K562 (cell line): ENCODE data around the gene CSF1. TPM values are rescaled to one million over a fixed set of nuclear protein-coding genes. Genes with fewer than 3 reads are reported as not detected.
A peak's percentile ranks its signal among the peaks of the same experiment; 100 is the strongest.

Experiments
- ATAC-seq: fragments of 200-7000 bp; cut with Tn5 transposase; 3 replicates; pipeline ENCODE4 v1.9.1; 2020; ENCODE audit warnings: moderate library complexity
- BruUV-seq: library from RNA; stranded (reverse); fragments of 400-500 nt; replicated peaks from 2 replicates; lab custom pipeline; 2021; lab: Mats Ljungman, UMichigan
- CTCF ChIA-PET: fragments of 300-600 bp; formaldehyde crosslinking; extraction: SDS; loops from one replicate; lab custom pipeline; 2021; ENCODE audit warnings: low intra/inter-chr PET ratio; lab: Yijun Ruan, JAX
- POLR2A ChIA-PET: fragments of 300-600, 350-650 bp; sonication (Branson Sonifier 250); formaldehyde crosslinking; extraction: SDS; loops from one replicate; lab custom pipeline; 2021; ENCODE audit warnings: antibody characterized with exemption, inconsistent platforms; lab: Yijun Ruan, JAX
- DNase-seq, 4 experiments: peaks; one replicate each; pipeline versions ENCODE4 v3.0.0 to v3.0.0-alpha.2; 2011 to 2018; ENCODE audit warnings: low spot score in 3 of 4, mixed read lengths in 3 of 4; ENCODE audit errors: extremely low read depth in 1 of 4
- FAIRE-seq: peaks from 2 replicates; lab custom pipeline; 2011; peaks lifted over from hg19 to GRCh38; lab: Jason Lieb, UNC
- H2AFZ ChIP-seq: 2 replicates; pipeline ENCODE4 v1.6.0; 2011; ENCODE audit warnings: low read depth, low read length, control low read depth, inconsistent platforms
- H3K27ac ChIP-seq: fragments of 200-600 bp; 3 replicates; pipeline ENCODE4 v1.8.0; 2011; ENCODE audit warnings: low read depth, mild to moderate bottlenecking, control low read depth, inconsistent platforms, low read length, moderate library complexity, mixed read lengths; ENCODE audit errors: extremely low read depth
- H3K27me3 ChIP-seq, 2 experiments: fragments of 300-600 bp in 1 of 2; 2 replicates in 1 of 2; 3 replicates in 1 of 2; pipeline versions ENCODE4 v1.6.0 to v1.8.0; 2011; ENCODE audit warnings: inconsistent platforms in 2 of 2, low read length in 2 of 2, mild to moderate bottlenecking in 1 of 2, mixed read lengths in 1 of 2, moderate library complexity in 1 of 2; ENCODE audit not compliant: control insufficient read depth in 2 of 2, insufficient read depth in 2 of 2
- H3K36me3 ChIP-seq: fragments of 300-600 bp; 3 replicates; pipeline ENCODE4 v1.8.0; 2011; ENCODE audit warnings: mild to moderate bottlenecking, low read length, inconsistent platforms; ENCODE audit not compliant: control insufficient read depth, insufficient read depth
- H3K4me1 ChIP-seq, 2 experiments: fragments of 200-600 bp in 1 of 2; replicated peaks in 1 of 2; 2 replicates in 1 of 2; 3 replicates in 1 of 2; pipeline versions ENCODE4 v1.5.1 to v1.8.0; 2011; ENCODE audit warnings: inconsistent platforms in 2 of 2, low read length in 2 of 2, mild to moderate bottlenecking in 1 of 2, mixed read lengths in 1 of 2, moderate library complexity in 1 of 2; ENCODE audit not compliant: control insufficient read depth in 2 of 2, insufficient read depth in 2 of 2
- H3K4me2 ChIP-seq: 2 replicates; pipeline ENCODE4 v1.6.1; 2011; ENCODE audit warnings: low read length, control low read depth, inconsistent platforms, mixed read lengths; ENCODE audit not compliant: insufficient read depth
- H3K4me3 ChIP-seq: fragments of 200-600 bp; sonication (generic), shearing (Covaris generic); 2 replicates; pipeline ENCODE4 v1.5.1; 2016; ENCODE audit warnings: control low read depth, inconsistent platforms
- H3K79me2 ChIP-seq: fragments of 200-600 bp; 3 replicates; pipeline ENCODE4 v1.8.0; 2011; ENCODE audit warnings: low read length, inconsistent platforms; ENCODE audit not compliant: control insufficient read depth, insufficient read depth
- H3K9ac ChIP-seq, 2 experiments: 2 replicates each; pipeline versions ENCODE4 v1.6.0 to v1.6.1; 2011; ENCODE audit warnings: low read depth in 2 of 2, low read length in 2 of 2, control low read depth in 1 of 2, inconsistent platforms in 1 of 2, mild to moderate bottlenecking in 1 of 2, mixed read lengths in 1 of 2; ENCODE audit not compliant: insufficient read depth in 1 of 2
- H3K9me1 ChIP-seq: one replicate; pipeline ENCODE4 v1.6.0; 2011; ENCODE audit warnings: inconsistent platforms, mild to moderate bottlenecking, low read length, moderate library complexity; ENCODE audit not compliant: control insufficient read depth, insufficient read depth
- H3K9me3 ChIP-seq: replicated peaks from 2 replicates; pipeline ENCODE4 v1.5.1; 2011; ENCODE audit warnings: low read depth, low read length, inconsistent platforms; ENCODE audit not compliant: control insufficient read depth, insufficient read depth
- H4K20me1 ChIP-seq: replicated peaks from 2 replicates; pipeline ENCODE4 v1.6.1; 2011; ENCODE audit warnings: low read length, inconsistent platforms, mixed read lengths; ENCODE audit not compliant: control insufficient read depth, insufficient read depth
- DACH1 ChIP-seq: fragments of 450-650 bp; IDR thresholded peaks from 2 replicates; pipeline ENCODE4 v1.6.1; 2018; ENCODE audit not compliant: partially characterized antibody
- MAFG ChIP-seq: fragments of 450-650 bp; conservative IDR thresholded peaks from 2 replicates; pipeline ENCODE4 v1.6.1; 2016; ENCODE audit warnings: missing genetic modification characterization, missing compliant biosample characterization
- MECOM ChIP-seq: fragments of 250-450 bp; sonication (Bioruptor Pico); IDR thresholded peaks from 2 replicates; pipeline ENCODE4 v1.8.0; 2022; ENCODE audit warnings: inconsistent platforms
- NFIC ChIP-seq: fragments of 450-650 bp; IDR thresholded peaks from 2 replicates; pipeline ENCODE4 v1.6.1; 2017; ENCODE audit warnings: mild to moderate bottlenecking, inconsistent platforms
- PHB ChIP-seq: fragments of 250-450 bp; sonication (Bioruptor Pico); IDR thresholded peaks from 2 replicates; pipeline ENCODE4 v1.5.0; 2021
- SMARCB1 ChIP-seq: IDR thresholded peaks from 2 replicates; pipeline ENCODE4 v1.6.1; 2011; ENCODE audit warnings: improper control_type of control experiment, low read depth; ENCODE audit not compliant: insufficient read length
- TCF3 ChIP-seq: sonication (generic); formaldehyde crosslinking; IDR thresholded peaks from 2 replicates; pipeline ENCODE4 v1.4.0; 2020; ENCODE audit warnings: mild to moderate bottlenecking, missing genetic modification reagents
- ZKSCAN1 ChIP-seq: fragments of 150-350 bp; IDR thresholded peaks from 2 replicates; pipeline ENCODE4 v1.6.1; 2016; ENCODE audit warnings: low read depth, low read length
- WGBS: fragments of 100-300 bp; shearing (Covaris generic); methylation state at CpG from one replicate; pipeline ENCODE4 v1.1.6; 2016; ENCODE audit warnings: low coverage, mixed read lengths; ENCODE audit not compliant: insufficient coverage; ENCODE audit errors: missing lambda C conversion rate; 5-methylcytosine and 5-hydroxymethylcytosine counted together
- in situ Hi-C: fragments of 300-500 bp; cut with MboI; formaldehyde crosslinking; loops from 4 replicates; pipeline ENCODE4 v1.15.0; 2018; ENCODE audit warnings: inconsistent platforms, mixed read lengths
- intact Hi-C: fragments of 100-400 bp; cut with micrococcal nuclease; formaldehyde crosslinking; loops from 2 replicates; pipeline ENCODE4 v1.14.2; 2022
- polyA plus RNA-seq, 8 experiments: library from polyadenylated mRNA; depleted of rRNA in 4 of 8; stranded (reverse) in 5 of 8; unstranded in 3 of 8; fragments of >200 nt; fragmentation: Nextera tagmentation in 2 of 8; fragmentation: Illumina TruSeq in 1 of 8; extraction: Ambion mirVana in 2 of 8; extraction: Trizol in 1 of 8; gene quantifications; 2 replicates each; pipeline versions ENCODE4 v1.2.1 to v1.2.3, GENCODE V29; 2011 to 2014; ENCODE audit warnings: inconsistent platforms in 1 of 8, missing spikeins in 1 of 8
- total RNA-seq, 7 experiments: library from RNA; depleted of rRNA in 6 of 7; stranded (reverse); fragments of >200 nt in 6 of 7; fragmentation: Illumina TruSeq in 2 of 7; extraction: Trizol in 2 of 7; gene quantifications; 2 replicates each; pipeline versions ENCODE4 v1.2.1 to v1.2.3, GENCODE V29; 2011 to 2021; ENCODE audit warnings: low replicate concordance in 1 of 7

The CSF1 gene
- total and polyA plus RNA-seq, 9 of the 15 experiments (the other 6 are each of a cell fraction or from before 2014, with no cell fraction given), result 0.18 to 11.8 (median 2.8) TPM

DNA sequence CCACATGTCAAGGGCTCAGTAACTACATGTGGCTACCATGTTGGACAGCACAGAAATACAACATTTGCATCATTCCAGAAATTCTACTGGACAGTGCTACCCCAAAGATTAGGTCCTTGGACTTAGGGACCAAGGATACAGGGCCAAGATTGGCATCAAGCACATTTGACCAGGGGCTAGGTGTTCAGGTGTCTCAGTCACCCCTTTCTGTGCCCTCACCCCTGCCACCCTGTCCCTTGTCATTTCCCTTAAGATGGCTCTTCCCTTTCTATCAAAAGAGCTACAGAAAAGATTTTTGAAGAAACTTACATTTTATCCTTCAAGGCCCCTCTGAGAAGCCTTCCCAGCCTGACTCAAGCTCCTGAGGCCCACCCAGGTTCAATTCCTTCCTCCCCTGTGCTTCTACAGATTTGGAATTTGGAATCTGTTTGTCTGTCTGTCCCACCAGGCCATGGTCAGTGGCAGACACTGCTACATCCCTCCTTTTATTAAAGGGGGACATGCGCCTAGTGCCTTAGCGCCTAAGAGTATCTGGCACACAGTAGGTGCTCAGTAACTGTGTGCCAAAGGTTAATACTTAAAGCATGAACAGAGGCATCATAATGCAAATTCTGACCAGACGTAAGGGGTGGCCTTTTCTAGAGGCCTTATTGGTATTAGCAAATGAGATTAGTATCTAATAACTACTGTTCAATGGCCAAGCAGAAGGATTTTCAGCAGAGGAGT, 21.4 kb downstream of the CSF1 start:
- FAIRE-seq (peak; percentile 15), ATAC-seq (no peak)
- ChIA-PET POLR2A (interaction anchor here (0.6 to 1.4 kb wide), 6 partner anchors 10 to 54 kb away, joined by 3 to 6 read pairs (median 3); partner anchors contain the start of gene AHCYL1), CTCF (interaction anchor here (1.1 to 1.8 kb wide), 2 partner anchors 141 to 155 kb away, joined by 3 to 6 read pairs; no protein-coding TSS in a partner anchor)
- H3K4me1 ChIP-seq, result peaks cover 15 to 24% of the 10 kb centered on the region in 2 experiments; a peak in 4 of 5 replicates
- H3K4me3 ChIP-seq, result no peak overlapping the region
- H3K9ac ChIP-seq, result no peak overlapping the region; a peak in 1 of 4 replicates
- H2AFZ ChIP-seq, result no peak overlapping the region
- intact Hi-C loops, result loop anchor here (5.0 kb wide), 1 partner anchor 50 kb away; the partner anchor contains the start of gene AHCYL1
- no peaks in the 10 kb centered on the region for H3K9me3 ChIP-seq
- no peaks in the 10 kb centered on the region for H3K27me3 ChIP-seq
- H3K27ac ChIP-seq, result no peak overlapping the region
- peak; percentile 1 for TF ChIP-seq SMARCB1
- no peak for TF ChIP-seq MAFG (tag)
- TF ChIP-seq PHB, result no peak
- no peak for TF ChIP-seq MECOM
- TF ChIP-seq ZKSCAN1, result peak; percentile 83
- TF ChIP-seq NFIC, result no peak
- peak; percentile 60 for TF ChIP-seq DACH1
- TF ChIP-seq TCF3 (CRISPR knock-in tag), result no peak
- TF ChIP-seq, all 486 proteins: peak for 3
- no peak for DNase-seq
- Histone ChIP-seq H3K79me2 (no peaks in the 10 kb centered on the region), H3K4me2 (no peak overlapping the region), H3K36me3 (peaks cover 11% of the 10 kb centered on the region; the same call in 1 of the 3 replicates), H3K9me1 (no peaks in the 10 kb centered on the region), H4K20me1 (no peaks in the 10 kb centered on the region)
- 83% methylated on average over 3 of the region's 3 CpGs for WGBS
- no TSS peak for BruUV-seq
- in situ Hi-C loops, result no loop called here
